Cortex of kidney (tissue), 1 donor: ENCODE measurements around the gene FALEC.

ENCODE experiments used
- DNase-seq: peaks from one replicate; lab custom pipeline; 2025; lab: John Stamatoyannopoulos, UW

Gene FALEC

GRCh38 chr1:150545486-150546032, 30.0 kb downstream of the FALEC start:
- no peak for DNase-seq

GRCh38 chr1:150546294-150546937, 30.9 kb downstream of the FALEC start:
- no peak for DNase-seq

- no peak for DNase-seq
Measured at GRCh38 chr1:150548324-150548631, 32.7 kb downstream of the FALEC start.

GRCh38 chr1:150548632-150549495, 33.3 kb downstream of the FALEC start, which contains the start of gene ADAMTSL4:
ADAMTSL4 (plus strand) TSS chr1:150549408; CDS start chr1:150552289, 2,881 bp downstream.
- no peak for DNase-seq

- DNase-seq: no peak
Measured at GRCh38 chr1:150549496-150550221, 34.1 kb downstream of the FALEC start.

GRCh38 chr1:150550222-150551050, 34.9 kb downstream of the FALEC start:
- no peak for DNase-seq

GRCh38 chr1:150551051-150551783, 35.7 kb downstream of the FALEC start:
- DNase-seq: no peak

GRCh38 chr1:150551784-150552127, 36.2 kb downstream of the FALEC start:
- no peak for DNase-seq

- no peak for DNase-seq
Measured at GRCh38 chr1:150552128-150552910, 36.8 kb downstream of the FALEC start.

GRCh38 chr1:150552911-150553289, 37.3 kb downstream of the FALEC start:
- DNase-seq: no peak

- DNase-seq: no peak
Measured at GRCh38 chr1:150553392-150554085, 38.0 kb downstream of the FALEC start.

- no peak for DNase-seq
Measured at GRCh38 chr1:150554086-150554452, 38.5 kb downstream of the FALEC start.

- no peak for DNase-seq
Measured at GRCh38 chr1:150555198-150555970, 39.8 kb downstream of the FALEC start.

GRCh38 chr1:150555971-150556865, 40.7 kb downstream of the FALEC start:
- DNase-seq: no peak

GRCh38 chr1:150557065-150557600, 41.6 kb downstream of the FALEC start:
- no peak for DNase-seq

- DNase-seq: no peak
Measured at GRCh38 chr1:150557813-150558212, 42.3 kb downstream of the FALEC start.

GRCh38 chr1:150558303-150558704, 42.8 kb downstream of the FALEC start:
- no peak for DNase-seq
